DND-41 (cell line): Measurements from ENCODE around the gene ATR.
"Not testable (repeated sequence)": the region's sequence is repeated elsewhere in the genome, so short reads cannot be mapped to it uniquely, and the experiment has no call there.

Experiments used
- ATAC-seq: fragments of 200-7000 bp; cut with Tn5 transposase; 3 replicates; pipeline ENCODE4 v1.9.1; 2021; ENCODE audit warnings: low read depth; ENCODE audit not compliant: insufficient read depth
- DNase-seq: peaks from one replicate; pipeline ENCODE4 v3.0.0-alpha.2; 2020
- H2AFZ ChIP-seq: 2 replicates; pipeline ENCODE4 v1.6.0; 2012; ENCODE audit warnings: low read depth, low read length
- H3K27ac ChIP-seq: 2 replicates; pipeline ENCODE4 v1.5.1; 2012; ENCODE audit warnings: low read length, inconsistent platforms
- H3K27me3 ChIP-seq: fragments of 200-600 bp; sonication (generic); 2 replicates; pipeline ENCODE4 v1.6.0; 2012; ENCODE audit warnings: low read length, mild to moderate bottlenecking, inconsistent platforms; ENCODE audit not compliant: insufficient read depth, poor library complexity
- H3K36me3 ChIP-seq: 2 replicates; pipeline ENCODE4 v1.5.1; 2012; ENCODE audit warnings: low read length, inconsistent platforms; ENCODE audit not compliant: insufficient read depth
- H3K4me1 ChIP-seq: 2 replicates; pipeline ENCODE4 v1.5.1; 2012; ENCODE audit warnings: mild to moderate bottlenecking, low read length; ENCODE audit not compliant: insufficient read depth
- H3K4me2 ChIP-seq: 2 replicates; pipeline ENCODE4 v1.6.0; 2012; ENCODE audit warnings: mild to moderate bottlenecking, moderate library complexity, low read length, inconsistent platforms; ENCODE audit not compliant: insufficient read depth
- H3K4me3 ChIP-seq, 2 experiments: fragments of 200-600 bp in 1 of 2; shearing (Covaris generic) in 1 of 2; 2 replicates each; pipeline ENCODE4 v1.5.1; 2012 to 2016; ENCODE audit warnings: inconsistent platforms in 2 of 2, low read length in 2 of 2, mild to moderate bottlenecking in 2 of 2, low read depth in 1 of 2, moderate library complexity in 1 of 2
- H3K79me2 ChIP-seq: 2 replicates; pipeline ENCODE4 v1.6.0; 2012; ENCODE audit warnings: low read length, inconsistent platforms; ENCODE audit not compliant: insufficient read depth
- H3K9ac ChIP-seq: 2 replicates; pipeline ENCODE4 v1.6.0; 2012; ENCODE audit warnings: low read depth, mild to moderate bottlenecking, inconsistent platforms, low read length, moderate library complexity
- H3K9me3 ChIP-seq: 2 replicates; pipeline ENCODE4 v1.5.1; 2012; ENCODE audit warnings: low read length, moderate library complexity, mild to moderate bottlenecking, inconsistent platforms; ENCODE audit not compliant: insufficient read depth, severe bottlenecking
- H4K20me1 ChIP-seq: 2 replicates; pipeline ENCODE4 v1.6.0; 2012; ENCODE audit warnings: low read length; ENCODE audit not compliant: insufficient read depth
- CTCF ChIP-seq: IDR thresholded peaks from 2 replicates; pipeline ENCODE4 v1.5.1; 2012; ENCODE audit warnings: borderline replicate concordance, low read length, moderate library complexity, mild to moderate bottlenecking; ENCODE audit not compliant: poor library complexity, severe bottlenecking; ENCODE audit errors: extremely low read depth
- EZH2 ChIP-seq: IDR thresholded peaks from 3 replicates; pipeline ENCODE4 v1.6.1; 2012; ENCODE audit warnings: borderline replicate concordance, low read depth, mild to moderate bottlenecking, moderate library complexity, low read length, inconsistent platforms; ENCODE audit not compliant: severe bottlenecking

The ATR gene

DNA sequence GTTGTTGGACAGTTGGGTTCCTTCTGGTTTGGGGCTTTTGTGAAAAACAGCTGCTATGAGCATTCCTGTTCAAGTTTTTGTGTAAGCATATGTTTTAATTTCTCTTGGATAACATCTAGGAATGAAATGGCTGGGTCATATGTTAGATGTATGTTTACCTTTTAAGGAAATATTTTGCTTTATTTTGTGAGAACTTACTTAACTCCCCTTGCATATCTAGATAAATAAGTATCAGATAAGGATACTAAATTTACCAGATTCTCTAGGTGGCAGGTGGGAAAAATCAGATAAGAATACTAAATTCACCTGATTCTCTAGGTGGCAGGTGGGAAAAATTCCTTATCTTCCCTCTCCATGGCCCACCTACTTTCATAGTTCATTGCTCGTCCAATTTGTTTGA lies 16.6 kb upstream of the ATR start:
- TF ChIP-seq CTCF (no peak), EZH2 (no peak)
- Histone ChIP-seq H3K4me3 (peak overlapping the region in 1 of 2 experiments; percentile 93; a peak in 2 of 4 replicates), H3K9ac (peak overlapping the region; percentile 66), H3K36me3 (peaks cover 4% of the 10 kb centered on the region; the same call in 1 of the 2 replicates), H3K9me3 (no peaks in the 10 kb centered on the region), H2AFZ (peak overlapping the region; percentile 89), H3K4me1 (peaks cover 29% of the 10 kb centered on the region), H3K4me2 (peak overlapping the region; percentile 83), H4K20me1 (no peaks in the 10 kb centered on the region; the same call in 1 of the 2 replicates), H3K79me2 (peaks cover 17% of the 10 kb centered on the region), H3K27ac (no peak overlapping the region; the same call in 1 of the 2 replicates), H3K27me3 (no peaks in the 10 kb centered on the region)
- ATAC-seq (no peak), DNase-seq (no peak)

- not testable (repeated sequence) for H3K27ac ChIP-seq, H3K79me2 ChIP-seq, H3K27me3 ChIP-seq, H3K4me3 ChIP-seq, H4K20me1 ChIP-seq, H3K9me3 ChIP-seq, H3K36me3 ChIP-seq, DNase-seq, ATAC-seq, H2AFZ ChIP-seq, H3K9ac ChIP-seq, H3K4me2 ChIP-seq
- H3K4me1 ChIP-seq, result peaks cover 16% of the 10 kb centered on the region
These were observed 13.7 kb upstream of the ATR start for GRCh38 chr3:142592268-142592667.

DNA sequence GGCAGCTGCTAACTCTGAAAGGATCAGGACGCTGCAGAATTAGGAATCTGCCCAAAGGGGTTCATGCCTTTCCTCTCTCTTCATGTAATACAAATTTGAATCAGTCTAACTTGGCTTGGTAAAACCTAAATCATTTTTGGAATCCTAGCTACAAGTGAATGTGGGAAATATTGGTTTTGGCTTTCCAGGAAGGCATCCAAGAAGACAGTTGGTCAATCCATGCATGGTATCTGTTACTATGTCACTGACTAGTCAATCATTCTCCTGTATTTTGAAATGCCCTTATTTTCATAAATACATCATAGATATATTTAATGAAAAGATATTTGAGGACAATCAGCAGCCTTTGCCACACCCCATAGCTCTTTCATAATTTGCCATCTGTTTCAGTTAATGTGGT lies 10.2 kb upstream of the ATR start:
- Histone ChIP-seq H3K9ac (no peak overlapping the region), H3K27me3 (peaks cover 2% of the 10 kb centered on the region), H3K4me1 (no peaks in the 10 kb centered on the region), H3K36me3 (no peaks in the 10 kb centered on the region), H3K27ac (no peak overlapping the region), H4K20me1 (no peaks in the 10 kb centered on the region), H3K4me2 (no peak overlapping the region), H3K9me3 (no peaks in the 10 kb centered on the region), H2AFZ (no peak overlapping the region), H3K79me2 (no peaks in the 10 kb centered on the region), H3K4me3 (no peak overlapping the region)
- no peak for ATAC-seq
- no peak for DNase-seq
- no peak for TF ChIP-seq EZH2
- no peak for TF ChIP-seq CTCF

DNA sequence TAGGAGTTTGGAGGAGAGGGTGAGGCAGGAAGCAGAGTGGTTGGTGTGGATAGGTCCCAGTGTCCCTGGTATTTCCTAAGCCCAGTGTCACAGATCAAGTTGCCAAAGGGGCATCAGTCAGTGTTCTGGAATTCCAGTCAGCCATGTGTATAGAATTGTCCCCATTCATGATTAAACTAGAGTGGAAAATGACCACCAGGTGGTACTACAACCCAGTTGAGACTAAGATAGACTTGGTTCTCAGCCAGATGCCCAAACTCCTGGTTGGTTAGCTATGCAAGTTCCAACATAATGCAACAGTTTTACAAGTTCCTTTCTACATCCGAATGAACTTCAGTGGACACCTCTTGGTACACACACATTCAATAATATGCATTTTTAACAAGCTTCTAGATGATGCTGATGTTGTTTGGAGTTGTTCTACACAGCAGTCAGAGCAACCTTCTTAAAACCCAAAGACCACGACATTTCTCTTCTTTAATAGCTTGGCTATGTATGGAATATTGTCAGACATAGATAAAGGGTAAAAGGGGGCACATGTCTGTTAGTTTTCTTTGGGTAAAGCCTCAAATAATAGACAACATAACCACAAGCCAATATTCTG lies 8.4 kb upstream of the ATR start:
- peak; percentile 88 for ATAC-seq
- H3K27me3 ChIP-seq, result peaks cover 2% of the 10 kb centered on the region
- H2AFZ ChIP-seq, result no peak overlapping the region
- H4K20me1 ChIP-seq, result no peaks in the 10 kb centered on the region
- H3K4me3 ChIP-seq, result no peak overlapping the region
- no peak overlapping the region for H3K4me2 ChIP-seq
- no peak overlapping the region for H3K27ac ChIP-seq
- H3K36me3 ChIP-seq, result no peaks in the 10 kb centered on the region
- H3K9ac ChIP-seq, result no peak overlapping the region
- no peaks in the 10 kb centered on the region for H3K79me2 ChIP-seq
- H3K9me3 ChIP-seq, result no peaks in the 10 kb centered on the region
- DNase-seq, result peak; percentile 34
- TF ChIP-seq CTCF (peak; percentile 74), EZH2 (no peak)
- H3K4me1 ChIP-seq, result no peaks in the 10 kb centered on the region

GRCh38 chr3:142581070-142581469 lies 2.5 kb upstream of the ATR start:
- H3K9ac ChIP-seq, H3K4me3 ChIP-seq: not testable (repeated sequence)

More at GRCh38 chr3:142581070-142581469, 2.5 kb upstream of the ATR start:
- peaks cover 28% of the 10 kb centered on the region for H3K4me1 ChIP-seq
- not testable (repeated sequence) for H3K27me3 ChIP-seq, H4K20me1 ChIP-seq, H3K9me3 ChIP-seq, DNase-seq, H3K36me3 ChIP-seq, H2AFZ ChIP-seq, H3K27ac ChIP-seq, H3K4me2 ChIP-seq, ATAC-seq
- H3K79me2 ChIP-seq, result peaks cover 27% of the 10 kb centered on the region
